Common myeloid progenitor, CD34-positive (primary cell): ENCODE measurements around the gene SPACA9.

Experiments
- CTCF ChIA-PET: fragments of 350-600 bp; sonication (Branson Sonifier 250); formaldehyde crosslinking; loops from one replicate; lab custom pipeline; 2021; ENCODE audit warnings: antibody characterized with exemption; lab: Charles Lee
- POLR2A ChIA-PET: fragments of 350-600 bp; sonication (Branson Sonifier 250); formaldehyde crosslinking; loops from one replicate; lab custom pipeline; 2021; ENCODE audit warnings: antibody characterized with exemption; lab: Charles Lee
- DNase-seq, 3 donors: peaks; one replicate each; pipeline versions ENCODE4 v3.0.0 to v3.0.0-alpha.2; 2013
- H3K27ac ChIP-seq, 2 experiments: 1 replicate in 1 of 2; 2 replicates in 1 of 2; pipeline ENCODE4 v1.7.0; 2013; ENCODE audit warnings: inconsistent platforms in 2 of 2, low read length in 2 of 2, mild to moderate bottlenecking in 2 of 2, low read depth in 1 of 2, moderate library complexity in 1 of 2; ENCODE audit not compliant: severe bottlenecking in 2 of 2, insufficient read depth in 1 of 2, poor library complexity in 1 of 2
- H3K27me3 ChIP-seq, 5 experiments: replicated peaks in 2 of 5; 1 replicate in 3 of 5; 2 replicates in 2 of 5; pipeline versions ENCODE4 v1.6.1 to v1.7.0; 2013; ENCODE audit warnings: low read length in 4 of 5, mild to moderate bottlenecking in 2 of 5, moderate library complexity in 2 of 5, inconsistent platforms in 1 of 5; ENCODE audit not compliant: insufficient read depth in 5 of 5, control insufficient read depth in 4 of 5
- H3K36me3 ChIP-seq, 4 experiments: 1 replicate in 2 of 4; 2 replicates in 2 of 4; pipeline versions ENCODE4 v1.6.1 to v1.7.0; 2013; ENCODE audit warnings: low read length in 3 of 4, control low read depth in 1 of 4, mild to moderate bottlenecking in 1 of 4; ENCODE audit not compliant: control insufficient read depth in 4 of 4, insufficient read depth in 4 of 4
- H3K4me1 ChIP-seq, 4 experiments: 1 replicate in 3 of 4; 2 replicates in 1 of 4; pipeline versions ENCODE4 v1.6.1 to v1.7.1; 2013; ENCODE audit warnings: low read length in 3 of 4, mild to moderate bottlenecking in 3 of 4, control low read depth in 1 of 4, inconsistent platforms in 1 of 4, moderate library complexity in 1 of 4; ENCODE audit not compliant: control insufficient read depth in 4 of 4, insufficient read depth in 4 of 4; ENCODE audit errors: control extremely low read depth in 1 of 4
- H3K4me3 ChIP-seq, 7 experiments: 1 replicate in 4 of 7; 2 replicates in 3 of 7; pipeline versions ENCODE4 v1.5.1 to v1.7.0; 2013; ENCODE audit warnings: mild to moderate bottlenecking in 7 of 7, low read length in 6 of 7, moderate library complexity in 6 of 7, inconsistent platforms in 2 of 7, low read depth in 2 of 7, control low read depth in 1 of 7; ENCODE audit not compliant: insufficient read depth in 4 of 7, control insufficient read depth in 1 of 7; ENCODE audit errors: extremely low read depth in 1 of 7
- H3K9me3 ChIP-seq, 5 experiments: 1 replicate in 4 of 5; 2 replicates in 1 of 5; pipeline versions ENCODE4 v1.6.1 to v1.7.1; 2013; ENCODE audit warnings: low read length in 4 of 5, mild to moderate bottlenecking in 2 of 5, inconsistent platforms in 1 of 5, low read depth in 1 of 5, moderate library complexity in 1 of 5; ENCODE audit not compliant: control insufficient read depth in 4 of 5, insufficient read depth in 2 of 5; ENCODE audit errors: control extremely low read depth in 1 of 5
- WGBS: methylation state at CpG from one replicate; pipeline ENCODE4 v1.1.5; 2013; ENCODE audit not compliant: insufficient coverage; 5-methylcytosine and 5-hydroxymethylcytosine counted together

The SPACA9 gene

GRCh38 chr9:132854832-132855231 lies 23.9 kb upstream of the SPACA9 start:
- Histone ChIP-seq H3K4me3 (no peak overlapping the region), H3K27me3 (no peaks in the 10 kb centered on the region), H3K4me1 (no peaks in the 10 kb centered on the region), H3K36me3 (no peaks in the 10 kb centered on the region), H3K9me3 (no peaks in the 10 kb centered on the region), H3K27ac (no peak overlapping the region)
- ChIA-PET CTCF (interaction anchor here (1.4 kb wide), 1 partner anchor 45 kb away, joined by 3 read pairs; no protein-coding TSS in a partner anchor), POLR2A (no interaction called here)
- 67% methylated on average over 10 of the region's 10 CpGs for WGBS
- no peak for DNase-seq

- Histone ChIP-seq H3K27ac (no peak overlapping the region), H3K36me3 (no peaks in the 10 kb centered on the region), H3K27me3 (no peaks in the 10 kb centered on the region), H3K9me3 (no peaks in the 10 kb centered on the region), H3K4me3 (no peak overlapping the region), H3K4me1 (no peaks in the 10 kb centered on the region)
- ChIA-PET CTCF (no interaction called here), POLR2A (no interaction called here)
- 100% methylated on average over 2 of the region's 5 CpGs for WGBS
- DNase-seq, result no peak
Observed at GRCh38 chr9:132855904-132856303, 22.8 kb upstream of the SPACA9 start.

- Histone ChIP-seq H3K36me3 (no peaks in the 10 kb centered on the region), H3K27me3 (no peaks in the 10 kb centered on the region), H3K27ac (no peak overlapping the region), H3K4me1 (no peaks in the 10 kb centered on the region), H3K9me3 (no peaks in the 10 kb centered on the region), H3K4me3 (no peak overlapping the region)
- ChIA-PET CTCF (interaction anchor here (1.0 to 1.9 kb wide), 2 partner anchors 8 to 40 kb away, joined by 3 to 4 read pairs; no protein-coding TSS in a partner anchor), POLR2A (no interaction called here)
- WGBS, result 100% methylated on average over 4 of the region's 8 CpGs
- no peak for DNase-seq
Observed at GRCh38 chr9:132857031-132857430, 21.7 kb upstream of the SPACA9 start.

- Histone ChIP-seq H3K4me1 (no peaks in the 10 kb centered on the region), H3K36me3 (no peaks in the 10 kb centered on the region), H3K27me3 (no peaks in the 10 kb centered on the region), H3K9me3 (no peaks in the 10 kb centered on the region), H3K4me3 (no peak overlapping the region), H3K27ac (no peak overlapping the region)
- CTCF ChIA-PET, result interaction anchor here (1.0 to 1.9 kb wide), 2 partner anchors 8 to 40 kb away, joined by 3 to 4 read pairs; no protein-coding TSS in a partner anchor
- DNase-seq, result no peak
- WGBS, result 85% methylated on average over 23 of the region's 24 CpGs
- POLR2A ChIA-PET, result no interaction called here
Observed at GRCh38 chr9:132857616-132858342, 20.9 kb upstream of the SPACA9 start.

- H3K9me3 ChIP-seq, result no peaks in the 10 kb centered on the region
- H3K4me1 ChIP-seq, result no peaks in the 10 kb centered on the region
- no peak for DNase-seq
- H3K27ac ChIP-seq, result no peak overlapping the region
- 100% methylated on average over 7 of the region's 7 CpGs for WGBS
- CTCF ChIA-PET, result interaction anchor here (1.9 kb wide), 1 partner anchor 9 kb away, joined by 4 read pairs; no protein-coding TSS in a partner anchor
- H3K4me3 ChIP-seq, result no peak overlapping the region
- no peaks in the 10 kb centered on the region for H3K36me3 ChIP-seq
- no peaks in the 10 kb centered on the region for H3K27me3 ChIP-seq
- POLR2A ChIA-PET, result no interaction called here
Observed at GRCh38 chr9:132858751-132859150, 19.9 kb upstream of the SPACA9 start.

GRCh38 chr9:132861666-132862065 lies 17.0 kb upstream of the SPACA9 start:
- Histone ChIP-seq H3K4me3 (no peak overlapping the region), H3K27ac (no peak overlapping the region), H3K27me3 (no peaks in the 10 kb centered on the region), H3K4me1 (no peaks in the 10 kb centered on the region), H3K36me3 (no peaks in the 10 kb centered on the region), H3K9me3 (no peaks in the 10 kb centered on the region)
- 100% methylated on average over 2 of the region's 3 CpGs for WGBS
- ChIA-PET POLR2A (no interaction called here), CTCF (interaction anchor here (0.8 kb wide), 1 partner anchor 54 kb away, joined by 3 read pairs; no protein-coding TSS in a partner anchor)
- no peak for DNase-seq

- 94% methylated on average over 4 of the region's 6 CpGs for WGBS
- ChIA-PET POLR2A (interaction anchor here (0.7 kb wide), 1 partner anchor 15 kb away, joined by 3 read pairs; no protein-coding TSS in a partner anchor), CTCF (no interaction called here)
- no peak for DNase-seq
- H3K9me3 ChIP-seq, result no peaks in the 10 kb centered on the region
- no peaks in the 10 kb centered on the region for H3K27me3 ChIP-seq
- no peaks in the 10 kb centered on the region for H3K36me3 ChIP-seq
- no peak overlapping the region for H3K4me3 ChIP-seq
- no peak overlapping the region for H3K27ac ChIP-seq
- H3K4me1 ChIP-seq, result no peaks in the 10 kb centered on the region
Observed at GRCh38 chr9:132862533-132862932, 16.2 kb upstream of the SPACA9 start.
